ENCODE data around the gene RAD21L1.
"Not testable (repeated sequence)": the region's sequence is repeated elsewhere in the genome, so short reads cannot be mapped to it uniquely, and the experiment has no call there.

RAD21L1 gene

DNA sequence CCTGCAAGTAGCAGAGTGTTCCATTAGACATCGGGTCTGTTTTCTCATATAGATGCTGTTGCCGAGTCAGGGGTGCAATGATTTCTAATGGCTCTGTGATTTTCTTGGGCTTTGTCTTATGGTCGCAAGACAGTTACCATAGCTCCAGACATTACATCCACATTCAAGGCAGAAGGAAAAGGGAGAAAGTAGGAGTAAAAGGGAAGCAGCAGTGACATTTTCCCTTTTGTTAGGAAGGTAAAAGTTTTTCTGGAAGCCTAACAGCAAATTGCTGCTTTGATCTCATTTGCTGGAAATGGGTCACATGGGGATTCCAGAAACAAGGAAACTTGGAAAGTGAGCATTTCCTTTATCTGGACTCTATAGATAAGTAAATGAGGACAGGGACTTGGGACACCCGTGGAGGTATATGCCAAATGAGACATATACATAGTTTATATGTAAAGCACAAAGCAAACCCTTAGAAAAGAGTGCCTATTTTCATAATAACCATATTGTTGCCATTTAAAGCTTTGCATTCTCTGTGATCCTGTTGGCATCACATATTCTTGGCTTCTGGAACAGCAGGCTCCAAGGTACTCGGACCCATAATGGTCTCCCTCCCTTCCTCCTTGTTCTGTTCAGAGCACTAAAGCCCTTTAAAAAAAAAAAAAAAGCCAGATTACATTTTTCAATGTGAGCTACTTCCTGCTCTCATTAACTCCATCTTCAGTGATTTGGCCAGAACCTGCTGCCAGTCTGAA lies 22.9 kb upstream of the RAD21L1 start, which contains the start of gene C20orf202:
Gene C20orf202 (plus strand): TSS at position 693 of the 743 bp plus-strand sequence. CDS start 132 bp downstream, outside the sequence.
- DNase-seq = no peak

DNA sequence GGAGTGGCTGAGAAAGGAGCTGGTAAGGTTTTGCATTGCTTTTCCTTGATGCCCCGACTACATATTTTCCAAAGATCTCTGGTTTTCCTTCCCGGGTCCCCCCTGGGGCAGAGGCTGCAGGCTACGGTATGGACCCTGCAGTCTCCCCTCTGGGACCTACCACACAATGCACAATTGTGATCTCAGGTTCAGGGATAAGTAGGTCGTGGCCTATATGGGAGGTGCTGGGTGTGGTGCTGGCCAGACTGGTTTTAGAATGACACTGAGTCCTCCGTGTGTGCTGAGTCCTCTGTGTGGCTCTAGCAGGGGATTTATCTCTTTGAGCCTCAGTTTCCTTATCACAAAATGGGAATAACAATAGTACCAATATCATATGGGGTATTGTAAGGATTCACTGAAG lies 22.2 kb upstream of the RAD21L1 start:
- no peak for DNase-seq

DNA sequence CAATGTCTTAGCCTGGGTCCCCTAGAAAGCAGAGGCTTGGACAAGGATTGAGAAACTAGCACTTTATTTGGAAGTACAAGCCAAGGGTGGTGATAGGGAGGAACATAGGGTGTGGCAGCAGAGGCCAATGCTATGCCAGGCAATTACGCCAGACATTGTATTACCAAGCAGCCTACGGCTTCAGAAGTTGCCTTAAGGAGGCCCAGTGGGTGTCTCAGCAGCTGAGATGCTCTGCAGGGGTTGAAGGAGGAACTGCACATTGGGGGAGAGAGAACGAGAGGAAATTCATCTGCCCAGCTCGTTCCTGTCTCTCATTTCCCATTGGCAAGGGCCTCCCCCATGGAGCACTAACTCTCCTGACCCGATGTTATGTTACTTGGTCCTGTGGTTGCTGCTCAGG lies 21.7 kb upstream of the RAD21L1 start:
- no peak for DNase-seq

DNA sequence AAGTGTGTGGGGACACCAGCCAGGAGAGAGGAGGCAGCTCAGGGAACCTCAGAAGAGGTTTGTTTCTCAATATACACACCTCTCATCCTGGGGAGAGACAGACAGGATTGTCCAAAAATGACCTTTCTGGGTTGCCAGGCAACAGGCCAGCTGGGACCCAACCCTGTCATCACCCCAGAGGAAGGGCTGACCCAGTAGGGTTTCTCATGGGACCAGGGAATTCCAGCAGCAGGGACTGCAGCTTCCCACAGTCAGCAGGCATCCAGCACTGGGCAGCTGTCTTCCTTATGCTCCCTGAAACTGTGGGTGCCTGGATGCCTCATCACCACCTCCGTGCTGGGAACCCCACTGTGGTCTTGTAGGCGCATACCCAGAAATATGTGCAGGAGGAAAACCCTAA lies 21.3 kb upstream of the RAD21L1 start:
- no peak for DNase-seq

DNA sequence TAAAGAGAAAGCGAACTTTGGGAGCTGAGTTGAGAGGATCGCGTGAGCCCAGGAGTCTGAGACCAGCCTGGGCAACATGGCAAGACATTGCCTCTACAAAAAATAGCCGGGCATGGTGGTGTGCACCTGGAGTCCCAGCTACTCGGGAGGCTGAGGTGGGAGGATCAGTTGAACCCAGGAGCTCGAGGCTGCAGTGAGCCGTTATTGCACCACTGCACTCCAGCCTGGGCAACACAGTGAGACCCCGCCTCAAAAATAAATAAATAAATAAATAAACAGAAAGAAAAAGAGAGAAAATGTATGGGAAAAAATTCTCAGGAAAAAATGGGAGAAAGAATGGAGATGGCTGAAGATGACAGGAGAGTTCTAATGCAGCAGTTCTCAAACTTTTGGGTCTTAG lies 20.0 kb upstream of the RAD21L1 start:
- DNase-seq = no peak

DNA sequence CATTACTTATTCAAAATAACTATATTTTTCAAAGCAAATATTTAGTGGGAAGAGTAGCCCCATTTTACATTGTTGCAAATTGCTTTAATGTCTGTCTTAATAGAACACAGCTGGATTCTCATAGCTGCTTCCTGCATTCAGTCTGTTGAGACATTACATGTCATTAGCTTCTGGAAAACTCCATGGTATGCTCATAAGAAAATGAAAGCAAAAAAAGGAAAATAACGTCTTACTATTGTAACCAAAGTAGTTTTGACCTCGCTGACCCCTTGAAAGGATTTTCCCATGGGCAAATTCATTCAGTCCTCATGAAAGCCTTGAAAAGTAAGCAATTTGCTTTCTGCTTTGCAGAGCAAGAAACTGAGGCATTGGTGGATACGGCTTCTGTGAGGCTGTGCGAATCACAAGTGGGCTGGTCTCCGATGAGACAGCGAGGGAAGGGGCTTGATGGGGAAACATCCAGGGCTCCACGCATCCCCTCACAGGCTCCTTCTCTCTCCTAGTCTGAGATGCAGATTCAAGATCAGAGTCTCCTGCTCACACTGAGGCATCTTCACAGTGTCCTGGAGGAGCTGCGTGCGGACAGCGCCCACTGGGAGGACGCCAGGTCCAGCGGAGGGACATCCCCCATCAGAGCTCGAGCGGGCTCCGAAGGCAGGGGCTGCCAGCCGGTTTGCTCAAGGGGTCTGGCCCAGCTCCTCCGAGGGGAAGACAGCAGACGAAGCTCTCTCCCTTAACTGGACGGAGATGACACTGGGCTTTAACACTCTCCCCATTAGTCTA lies 19.3 kb upstream of the RAD21L1 start:
- no peak for DNase-seq

DNA sequence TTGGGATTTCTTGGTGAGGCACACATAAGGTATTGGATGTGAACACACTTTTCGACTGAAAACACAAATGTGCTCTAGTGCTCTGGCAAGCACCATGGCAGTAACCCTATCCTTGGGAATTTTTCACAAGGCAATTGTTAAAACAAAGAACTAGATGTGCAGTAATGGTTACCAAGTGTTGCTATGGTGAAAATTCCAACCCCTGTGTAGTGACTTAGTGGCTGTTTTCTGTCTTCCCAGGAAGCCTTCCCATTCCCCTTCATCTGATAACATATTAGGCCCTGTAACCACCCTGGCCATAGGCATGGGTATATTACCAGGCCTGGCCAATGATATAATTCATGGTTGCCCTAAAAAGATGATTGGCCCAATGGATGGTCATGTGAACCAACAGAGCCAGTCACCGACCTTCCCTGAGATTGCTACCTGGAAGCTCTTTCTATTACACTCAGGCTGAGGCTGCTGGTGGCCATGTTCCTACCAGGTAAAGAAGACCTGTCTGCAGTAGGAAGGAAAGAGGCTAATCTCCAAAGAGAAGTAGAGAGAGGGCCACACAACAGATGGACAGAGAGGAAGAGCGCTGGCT lies 18.5 kb upstream of the RAD21L1 start:
- no peak for DNase-seq

DNA sequence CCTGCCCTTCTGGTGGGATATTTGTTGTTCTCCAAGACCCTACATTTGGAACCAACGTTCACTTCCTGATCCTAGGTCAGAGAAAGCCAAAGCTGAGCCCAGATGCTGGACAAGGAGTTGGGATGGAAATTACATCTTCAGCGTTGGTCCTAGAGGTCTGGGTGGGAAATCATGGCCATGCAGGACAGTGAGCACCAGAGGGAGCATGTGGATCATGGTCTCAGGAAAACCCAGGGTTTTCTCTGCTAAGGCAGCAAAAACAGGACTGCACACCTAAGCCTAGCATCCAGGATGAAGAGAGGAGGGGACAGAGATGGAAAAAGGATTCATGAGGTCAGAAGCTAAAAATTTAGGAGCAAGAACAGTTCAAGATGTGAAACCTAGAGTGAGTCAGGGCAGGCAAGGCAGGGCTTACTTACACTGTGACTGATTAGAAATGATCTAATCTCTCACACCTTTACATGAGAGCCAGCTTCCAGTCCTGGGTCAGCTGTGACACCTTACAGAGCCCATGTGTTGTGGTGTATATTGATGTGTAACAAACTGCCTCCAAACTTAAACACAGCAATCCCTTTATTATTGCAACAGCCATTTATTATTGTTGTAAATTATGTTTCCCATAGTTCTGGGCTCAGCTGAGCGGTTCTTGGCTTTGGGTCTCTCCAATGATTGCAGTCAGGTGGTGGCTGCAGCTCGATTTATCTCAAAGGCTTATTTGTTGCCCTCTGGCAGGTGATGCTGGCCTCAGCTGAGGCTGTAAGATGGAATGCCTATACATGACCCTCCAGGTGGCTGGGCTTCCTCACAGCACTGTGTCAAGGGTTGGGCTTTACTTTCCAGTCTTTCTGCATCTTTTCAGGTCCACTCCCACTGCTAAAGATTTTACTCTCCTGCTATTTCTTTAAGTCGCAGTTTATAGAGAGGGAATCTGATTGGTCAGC lies 16.1 kb upstream of the RAD21L1 start:
- no peak for DNase-seq

DNA sequence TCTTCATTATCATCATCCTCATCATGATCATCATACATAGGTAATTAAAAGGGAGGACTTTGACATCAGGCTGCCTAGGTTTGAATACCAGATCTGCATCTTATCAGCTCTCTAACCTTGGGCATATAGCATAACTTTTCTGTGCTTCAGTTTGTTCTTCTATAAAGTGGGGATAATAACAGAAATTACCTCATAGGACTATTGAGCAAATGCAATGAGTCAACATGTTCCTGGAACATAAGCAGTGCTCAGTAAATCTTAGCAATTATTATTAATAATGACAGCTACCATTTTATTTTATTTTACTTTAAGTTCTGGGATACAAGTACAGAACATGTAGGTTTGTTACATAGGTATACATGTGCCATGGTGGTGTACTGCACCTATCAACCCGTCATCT lies 15.3 kb upstream of the RAD21L1 start:
- DNase-seq = no peak

DNA sequence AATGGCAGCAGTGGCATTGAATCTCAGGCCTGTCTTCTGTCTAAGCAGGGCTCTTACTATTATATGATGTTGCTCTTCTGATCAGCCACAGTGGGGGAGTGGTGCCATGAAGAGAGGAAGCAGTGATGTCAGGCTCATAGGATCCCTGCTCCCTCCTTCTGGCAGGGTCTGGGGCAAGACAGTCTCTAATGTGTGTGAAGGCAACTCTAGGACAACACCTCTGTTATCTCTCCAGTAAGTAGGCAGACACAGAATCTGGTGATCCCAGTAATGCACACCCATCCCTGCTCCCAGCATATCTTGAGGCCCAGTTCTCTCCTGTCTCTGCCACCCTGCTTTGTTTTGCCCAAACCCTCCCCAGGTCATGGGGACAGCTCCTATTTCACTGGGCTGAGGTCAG lies 13.8 kb upstream of the RAD21L1 start:
- DNase-seq = no peak

DNA sequence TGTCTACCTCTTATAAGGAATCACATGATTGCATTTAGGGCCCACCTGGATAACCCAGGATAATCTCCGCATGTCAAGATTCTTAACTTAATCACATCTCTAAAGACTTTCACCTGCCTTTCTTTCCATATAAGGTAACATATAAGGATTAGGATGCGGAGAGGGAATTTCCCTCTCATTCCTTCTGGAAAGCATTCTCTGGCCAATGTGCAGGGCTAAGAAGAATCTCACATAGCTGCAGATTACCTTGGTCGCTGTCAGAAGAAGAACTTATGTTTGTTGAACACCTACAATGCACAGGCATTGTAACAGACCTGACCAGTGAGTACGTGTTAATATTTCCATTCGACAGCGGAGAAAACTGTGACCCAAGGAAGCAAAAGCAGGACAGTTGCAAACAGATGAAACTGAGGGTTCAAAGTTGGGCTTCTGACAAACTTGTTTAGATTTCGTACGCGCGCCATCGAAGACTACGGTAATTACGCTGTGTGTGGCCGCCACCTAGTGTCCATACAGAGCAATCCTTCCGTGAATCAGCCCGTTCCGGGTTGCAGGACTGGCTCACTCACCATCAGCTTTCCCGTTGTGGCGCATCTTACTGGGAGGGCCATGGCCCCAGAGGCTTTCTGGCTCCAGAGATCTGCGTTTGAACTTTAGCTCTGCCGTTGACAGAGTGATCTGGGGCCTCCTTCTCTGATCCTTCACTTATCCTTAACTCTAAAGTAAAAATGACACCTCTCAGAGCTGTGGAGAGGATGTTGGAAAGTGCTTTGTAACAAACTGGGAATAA lies 13.0 kb upstream of the RAD21L1 start:
- peak; percentile 45 for DNase-seq

DNA sequence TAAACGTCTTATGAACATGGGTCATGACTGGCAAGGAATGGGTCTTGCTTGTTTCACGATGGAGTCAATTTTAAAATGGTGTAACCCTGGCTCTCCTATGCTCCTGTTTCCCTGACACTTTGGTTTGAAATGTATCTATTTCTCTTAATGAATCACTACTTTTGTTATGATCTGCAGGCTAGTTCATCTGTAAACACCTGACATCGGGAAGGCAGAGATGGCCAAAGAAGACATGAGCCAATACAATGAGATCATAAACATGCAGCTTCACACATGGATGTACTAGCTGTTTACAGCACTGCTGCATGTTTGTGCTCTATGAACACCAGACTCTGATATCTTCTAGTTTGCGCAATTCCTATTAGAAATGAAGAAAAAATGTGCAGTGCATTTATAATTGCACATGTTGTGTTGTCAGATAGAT lies 11.0 kb upstream of the RAD21L1 start:
- no peak for DNase-seq

DNA sequence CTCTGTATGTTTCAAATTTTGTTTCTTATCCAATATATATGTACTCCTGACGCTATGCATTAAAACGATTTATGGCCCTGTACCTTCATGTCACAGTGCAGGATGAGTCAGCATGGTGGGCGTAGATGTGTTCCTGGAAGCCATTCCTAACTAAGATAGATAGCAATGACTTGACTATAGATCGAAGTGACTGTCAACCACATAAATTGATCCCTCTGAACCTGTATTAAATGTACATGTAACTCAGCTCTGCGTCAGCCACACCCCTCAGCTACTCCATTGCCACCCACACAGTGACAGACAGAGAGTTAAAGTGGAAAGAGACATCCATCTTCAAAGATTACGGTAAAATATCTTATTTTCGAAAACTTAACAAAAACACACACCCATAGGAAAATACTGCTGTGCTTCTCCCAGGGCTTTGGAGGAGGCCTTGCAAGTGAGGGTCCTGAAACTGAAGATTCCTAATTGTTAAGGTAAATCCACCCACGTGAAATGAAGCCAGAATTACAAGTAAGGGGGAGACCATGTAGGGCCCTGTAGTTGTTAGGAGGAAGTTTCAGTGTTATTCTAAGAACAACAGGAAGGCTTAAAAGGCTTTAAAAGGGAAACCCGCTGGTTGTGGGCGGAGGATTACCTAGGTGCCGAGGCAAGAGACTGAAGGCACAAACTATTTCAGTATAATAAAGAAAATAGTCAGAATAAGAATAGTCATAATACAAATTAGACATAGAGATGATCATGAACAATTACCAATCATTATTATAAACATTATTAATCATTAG lies 10.3 kb upstream of the RAD21L1 start:
- no peak for DNase-seq

DNA sequence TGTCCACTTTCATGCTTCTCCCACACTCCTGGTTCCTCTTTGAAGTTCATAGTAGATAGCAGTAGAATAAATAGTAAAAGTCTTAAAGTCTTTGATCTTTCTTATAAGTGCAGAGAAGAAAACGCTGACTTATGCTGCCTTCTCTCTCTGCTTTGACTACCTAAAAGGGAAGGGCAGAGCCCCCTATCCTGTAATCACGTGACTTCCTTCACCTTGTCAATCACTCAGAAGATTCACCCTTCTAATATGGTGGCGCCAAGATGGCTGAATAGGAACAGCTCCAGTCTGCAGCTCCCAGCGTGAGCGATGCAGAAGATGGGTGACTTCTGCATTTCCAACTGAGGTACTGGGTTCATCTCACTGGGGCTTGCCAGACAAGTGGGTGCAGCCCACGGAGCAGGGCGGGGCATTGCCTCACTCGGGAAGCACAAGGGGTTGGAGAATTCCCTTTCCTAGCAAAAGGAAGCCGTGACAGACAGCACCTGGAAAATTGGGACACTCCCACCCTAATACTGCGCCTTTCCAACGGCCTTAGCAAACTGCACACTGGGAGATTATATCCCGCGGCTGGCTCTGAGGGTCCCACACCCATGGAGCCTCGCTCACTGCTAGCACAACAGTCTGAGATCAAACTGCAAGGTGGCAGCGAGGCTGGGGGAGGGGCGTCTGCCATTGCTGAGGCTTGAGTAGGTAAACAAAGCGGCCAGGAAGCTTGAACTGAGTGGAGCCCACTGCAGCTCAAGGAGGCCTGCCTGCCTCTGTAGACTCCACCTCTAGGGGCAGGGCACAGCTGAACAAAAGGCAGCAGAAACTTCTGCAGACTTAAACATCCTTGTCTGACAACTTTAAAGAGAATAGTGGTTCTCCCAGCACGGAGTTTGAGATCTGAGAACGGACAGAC lies 9.1 kb upstream of the RAD21L1 start:
- not testable (repeated sequence) for DNase-seq

DNA sequence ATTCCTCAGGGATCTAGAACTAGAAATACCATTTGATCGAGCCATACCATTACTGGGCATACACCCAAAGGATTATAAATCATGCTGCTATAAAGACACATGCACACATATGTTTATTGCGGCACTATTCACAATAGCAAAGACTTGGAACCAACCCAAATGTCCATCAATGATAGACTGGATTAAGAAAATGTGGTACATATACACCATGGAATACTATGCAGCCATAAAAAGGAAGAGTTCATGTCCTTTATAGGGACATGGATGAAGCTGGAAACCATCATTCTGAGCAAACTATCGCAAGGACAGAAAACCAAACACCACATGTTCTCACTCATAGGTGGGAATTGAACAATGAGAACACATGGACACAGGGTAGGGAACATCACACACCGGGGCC lies 3.1 kb upstream of the RAD21L1 start:
- not testable (repeated sequence) for DNase-seq

DNA sequence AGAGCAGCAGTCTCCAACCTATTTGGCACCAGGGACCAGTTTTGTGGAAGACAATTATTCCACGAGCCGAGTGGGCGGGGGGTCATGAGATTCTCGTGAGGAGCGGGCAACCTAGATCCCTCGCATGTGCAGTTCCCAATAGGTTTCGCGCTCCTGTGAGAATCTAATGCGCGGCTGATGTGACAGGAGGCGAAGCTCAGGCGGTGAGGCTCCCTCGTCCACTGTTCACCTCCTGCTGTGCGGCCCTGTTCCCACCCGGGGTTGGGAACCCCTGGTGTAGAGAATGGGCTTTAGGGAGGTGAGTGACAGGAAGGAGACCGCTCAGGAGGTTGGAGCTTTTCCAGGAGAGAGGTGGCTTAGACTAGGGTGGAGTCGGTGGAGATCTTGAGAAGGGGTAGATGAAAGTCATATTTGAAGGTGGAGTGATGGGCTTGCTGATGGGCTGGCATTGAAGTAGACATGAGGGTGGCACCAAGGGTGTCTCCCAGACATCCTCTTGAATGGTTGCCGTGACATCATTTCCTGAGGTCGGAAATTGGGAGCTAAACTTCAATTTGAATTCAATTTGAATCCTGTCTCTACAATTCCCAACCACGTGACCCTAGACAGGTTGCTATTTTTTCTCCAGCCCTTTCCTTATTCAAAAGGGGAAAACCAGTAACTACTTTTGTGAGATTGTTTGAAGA lies 1.5 kb upstream of the RAD21L1 start:
- no peak for DNase-seq

DNA sequence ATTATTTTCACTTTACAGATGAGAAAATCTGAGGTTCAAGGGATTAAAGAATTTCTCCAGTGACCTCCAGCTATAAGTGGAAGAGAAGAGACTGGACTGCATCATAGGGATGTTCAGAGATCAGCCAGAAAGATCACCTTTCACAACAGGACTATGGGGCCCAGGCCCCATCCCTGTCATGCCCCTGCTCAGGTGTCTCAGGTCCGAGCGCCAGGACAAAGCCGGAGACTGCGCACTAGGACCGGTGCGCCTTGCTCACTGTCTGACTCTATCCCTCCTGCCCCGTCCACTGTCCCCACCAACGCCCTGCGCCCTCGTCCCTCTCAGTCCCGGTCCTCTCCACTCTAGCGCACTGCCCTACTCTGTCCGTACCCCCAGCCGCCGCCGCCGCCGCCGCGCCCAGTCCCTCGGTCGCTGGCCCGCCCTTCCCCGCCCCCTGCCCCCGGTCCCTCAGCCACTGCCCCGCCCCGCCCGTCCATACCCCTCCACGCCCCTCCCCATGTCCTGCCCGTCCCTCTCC lies 521 bp upstream of the RAD21L1 start:
- no peak for DNase-seq

DNA sequence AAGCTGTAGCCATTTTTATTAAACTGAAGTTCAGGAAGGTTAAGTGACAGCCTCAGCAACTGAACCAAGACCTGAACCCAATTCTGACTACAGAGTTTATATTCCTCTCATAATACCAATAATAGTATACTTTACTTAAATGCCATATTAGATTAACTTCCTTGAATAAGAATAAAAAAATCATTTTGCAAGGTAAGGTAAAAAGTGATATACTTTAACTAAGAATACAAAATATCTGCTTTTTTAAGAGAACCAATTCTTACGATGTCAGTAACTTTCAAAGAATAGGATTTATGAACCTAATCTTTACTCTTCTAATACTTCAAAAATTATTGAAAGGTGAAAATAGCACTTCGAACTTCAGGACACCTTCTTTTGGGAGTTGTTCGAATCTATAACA lies 3.7 kb downstream of the RAD21L1 start:
- DNase-seq = no peak
